Panc1 (cell line): ENCODE measurements around the gene CFAP97.

ENCODE experiments used
- POLR2AphosphoS5 ChIP-seq: IDR thresholded peaks from 2 replicates; pipeline ENCODE4 v1.6.1; 2012; ENCODE audit warnings: mild to moderate bottlenecking, low read depth, low read length, moderate library complexity
- SIN3A ChIP-seq: IDR thresholded peaks from 2 replicates; pipeline ENCODE4 v1.6.1; 2012; ENCODE audit warnings: low read depth, mild to moderate bottlenecking, low read length, moderate library complexity, borderline replicate concordance; ENCODE audit not compliant: insufficient read depth
- TF ChIP-seq, protein P1 (sequence below): fragments of 450-650 bp; IDR thresholded peaks from 2 replicates; pipeline ENCODE4 v1.5.1; 2017; ENCODE audit warnings: mild to moderate bottlenecking
- TF ChIP-seq, protein P2 (sequence below), 2 experiments: IDR thresholded peaks; 2 replicates each; pipeline ENCODE4 v1.6.1; 2011 to 2012; ENCODE audit warnings: low read depth in 2 of 2, control low read depth in 1 of 2, low read length in 1 of 2, mild to moderate bottlenecking in 1 of 2, moderate library complexity in 1 of 2; ENCODE audit not compliant: insufficient read depth in 1 of 2

DNA sequence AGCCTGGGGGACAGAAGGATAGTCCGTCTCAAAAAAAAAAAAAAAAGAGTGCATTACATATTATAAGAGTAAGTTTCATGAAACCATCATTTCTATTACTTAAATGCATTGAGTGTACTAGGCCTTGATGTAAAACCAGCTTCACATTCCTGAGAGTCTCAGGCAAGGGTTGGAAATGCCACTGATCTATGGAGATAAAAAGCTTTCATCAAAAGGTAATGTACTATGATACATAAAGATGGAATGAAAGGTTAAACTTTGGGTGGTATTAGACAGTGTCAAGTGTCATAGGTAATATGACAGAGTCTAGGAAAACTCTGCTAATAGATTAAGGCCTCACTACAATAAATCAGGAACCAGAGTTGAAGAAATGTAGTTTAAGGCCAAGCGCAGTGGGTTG is 7.4 kb downstream of the CFAP97 start:
- TF ChIP-seq, protein P1, sequence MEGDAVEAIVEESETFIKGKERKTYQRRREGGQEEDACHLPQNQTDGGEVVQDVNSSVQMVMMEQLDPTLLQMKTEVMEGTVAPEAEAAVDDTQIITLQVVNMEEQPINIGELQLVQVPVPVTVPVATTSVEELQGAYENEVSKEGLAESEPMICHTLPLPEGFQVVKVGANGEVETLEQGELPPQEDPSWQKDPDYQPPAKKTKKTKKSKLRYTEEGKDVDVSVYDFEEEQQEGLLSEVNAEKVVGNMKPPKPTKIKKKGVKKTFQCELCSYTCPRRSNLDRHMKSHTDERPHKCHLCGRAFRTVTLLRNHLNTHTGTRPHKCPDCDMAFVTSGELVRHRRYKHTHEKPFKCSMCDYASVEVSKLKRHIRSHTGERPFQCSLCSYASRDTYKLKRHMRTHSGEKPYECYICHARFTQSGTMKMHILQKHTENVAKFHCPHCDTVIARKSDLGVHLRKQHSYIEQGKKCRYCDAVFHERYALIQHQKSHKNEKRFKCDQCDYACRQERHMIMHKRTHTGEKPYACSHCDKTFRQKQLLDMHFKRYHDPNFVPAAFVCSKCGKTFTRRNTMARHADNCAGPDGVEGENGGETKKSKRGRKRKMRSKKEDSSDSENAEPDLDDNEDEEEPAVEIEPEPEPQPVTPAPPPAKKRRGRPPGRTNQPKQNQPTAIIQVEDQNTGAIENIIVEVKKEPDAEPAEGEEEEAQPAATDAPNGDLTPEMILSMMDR: no peak
- TF ChIP-seq POLR2AphosphoS5 (no peak), SIN3A (no peak)
- TF ChIP-seq, protein P2, sequence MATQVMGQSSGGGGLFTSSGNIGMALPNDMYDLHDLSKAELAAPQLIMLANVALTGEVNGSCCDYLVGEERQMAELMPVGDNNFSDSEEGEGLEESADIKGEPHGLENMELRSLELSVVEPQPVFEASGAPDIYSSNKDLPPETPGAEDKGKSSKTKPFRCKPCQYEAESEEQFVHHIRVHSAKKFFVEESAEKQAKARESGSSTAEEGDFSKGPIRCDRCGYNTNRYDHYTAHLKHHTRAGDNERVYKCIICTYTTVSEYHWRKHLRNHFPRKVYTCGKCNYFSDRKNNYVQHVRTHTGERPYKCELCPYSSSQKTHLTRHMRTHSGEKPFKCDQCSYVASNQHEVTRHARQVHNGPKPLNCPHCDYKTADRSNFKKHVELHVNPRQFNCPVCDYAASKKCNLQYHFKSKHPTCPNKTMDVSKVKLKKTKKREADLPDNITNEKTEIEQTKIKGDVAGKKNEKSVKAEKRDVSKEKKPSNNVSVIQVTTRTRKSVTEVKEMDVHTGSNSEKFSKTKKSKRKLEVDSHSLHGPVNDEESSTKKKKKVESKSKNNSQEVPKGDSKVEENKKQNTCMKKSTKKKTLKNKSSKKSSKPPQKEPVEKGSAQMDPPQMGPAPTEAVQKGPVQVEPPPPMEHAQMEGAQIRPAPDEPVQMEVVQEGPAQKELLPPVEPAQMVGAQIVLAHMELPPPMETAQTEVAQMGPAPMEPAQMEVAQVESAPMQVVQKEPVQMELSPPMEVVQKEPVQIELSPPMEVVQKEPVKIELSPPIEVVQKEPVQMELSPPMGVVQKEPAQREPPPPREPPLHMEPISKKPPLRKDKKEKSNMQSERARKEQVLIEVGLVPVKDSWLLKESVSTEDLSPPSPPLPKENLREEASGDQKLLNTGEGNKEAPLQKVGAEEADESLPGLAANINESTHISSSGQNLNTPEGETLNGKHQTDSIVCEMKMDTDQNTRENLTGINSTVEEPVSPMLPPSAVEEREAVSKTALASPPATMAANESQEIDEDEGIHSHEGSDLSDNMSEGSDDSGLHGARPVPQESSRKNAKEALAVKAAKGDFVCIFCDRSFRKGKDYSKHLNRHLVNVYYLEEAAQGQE (IDR thresholded peaks at IDR 0.05; ENCODE audit: insufficient read depth in 1 of 2, low read depth in 2 of 2, low read length in 1 of 2): no peak
